SU-DHL-6 (cell line): ENCODE data around the gene DEGS1.

Source experiments
- CTCF ChIP-seq: fragments of 200-600 bp; sonication (generic); IDR thresholded peaks from one replicate; pipeline ENCODE4 v1.5.1; 2017; ENCODE audit warnings: antibody characterized with exemption, mild to moderate bottlenecking, low read length, moderate library complexity; ENCODE audit not compliant: insufficient read depth, poor library complexity, severe bottlenecking
- EZH2phosphoT487 ChIP-seq: fragments of 200-600 bp; sonication (generic), shearing (Covaris generic); conservative IDR thresholded peaks from 2 replicates; pipeline ENCODE4 v1.6.1; 2018; ENCODE audit warnings: mild to moderate bottlenecking, antibody characterized with exemption, low read length, moderate library complexity, mixed read lengths

- TF ChIP-seq CTCF (no peak), EZH2phosphoT487 (no peak)
Observed at GRCh38 chr1:224203243-224204016, 20.4 kb downstream of the DEGS1 start.
